Measurements from ENCODE around the gene CAPN2.

The CAPN2 gene

GRCh38 chr1:223724376-223724775, 12.0 kb downstream of the CAPN2 start:
- no peak for DNase-seq (ENCODE audit: low read depth in 1 of 2, low spot score in 1 of 2)
- no peak overlapping the region for H3K27ac ChIP-seq (replicated peaks)
- H3K4me3 ChIP-seq (replicated peaks; ENCODE audit: insufficient read depth, low read length) = no peak overlapping the region
- H3K27me3 ChIP-seq (ENCODE audit: insufficient read depth, poor library complexity, severe bottlenecking) = no peaks in the 10 kb centered on the region
- TF ChIP-seq REST (IDR thresholded peaks at IDR 0.05; ENCODE audit: insufficient replicate concordance, low read depth) = no peak
- TF ChIP-seq CTCF (IDR thresholded peaks at IDR 0.05; ENCODE audit: insufficient read depth, low read length) = no peak
- no peak for TF ChIP-seq SPI1 (IDR thresholded peaks at IDR 0.05; ENCODE audit: borderline replicate concordance, low read depth)
- TF ChIP-seq GABPA (IDR thresholded peaks at IDR 0.05; ENCODE audit: low read depth) = no peak
- TF ChIP-seq POLR2AphosphoS5 (IDR thresholded peaks at IDR 0.05; ENCODE audit: low read depth) = no peak

- Histone ChIP-seq H3K27me3 (ENCODE audit: insufficient read depth, poor library complexity, severe bottlenecking) (no peaks in the 10 kb centered on the region), H3K4me3 (replicated peaks; ENCODE audit: insufficient read depth, low read length) (no peak overlapping the region), H3K27ac (replicated peaks) (no peak overlapping the region)
- no peak for DNase-seq (ENCODE audit: low read depth in 1 of 2, low spot score in 1 of 2)
- TF ChIP-seq POLR2AphosphoS5 (IDR thresholded peaks at IDR 0.05; ENCODE audit: low read depth) (no peak), SPI1 (IDR thresholded peaks at IDR 0.05; ENCODE audit: borderline replicate concordance, low read depth) (no peak), CTCF (IDR thresholded peaks at IDR 0.05; ENCODE audit: insufficient read depth, low read length) (no peak), REST (IDR thresholded peaks at IDR 0.05; ENCODE audit: insufficient replicate concordance, low read depth) (no peak), GABPA (IDR thresholded peaks at IDR 0.05; ENCODE audit: low read depth) (no peak)
Measured at GRCh38 chr1:223725578-223725977, 13.2 kb downstream of the CAPN2 start.

GRCh38 chr1:223726380-223727001, 14.2 kb downstream of the CAPN2 start:
- Histone ChIP-seq H3K27ac (replicated peaks) (no peak overlapping the region), H3K27me3 (ENCODE audit: insufficient read depth, poor library complexity, severe bottlenecking) (no peaks in the 10 kb centered on the region), H3K4me3 (replicated peaks; ENCODE audit: insufficient read depth, low read length) (no peak overlapping the region)
- DNase-seq (ENCODE audit: low read depth in 1 of 2, low spot score in 1 of 2) = peak in 1 of 2 experiments; percentile 43
- TF ChIP-seq GABPA (IDR thresholded peaks at IDR 0.05; ENCODE audit: low read depth) (no peak), CTCF (IDR thresholded peaks at IDR 0.05; ENCODE audit: insufficient read depth, low read length) (no peak), REST (IDR thresholded peaks at IDR 0.05; ENCODE audit: insufficient replicate concordance, low read depth) (no peak), SPI1 (IDR thresholded peaks at IDR 0.05; ENCODE audit: borderline replicate concordance, low read depth) (no peak), POLR2AphosphoS5 (IDR thresholded peaks at IDR 0.05; ENCODE audit: low read depth) (no peak)
